WTC11 (cell line): Measurements from ENCODE around the gene GLT6D1.

ENCODE experiments used
- CTCF ChIP-seq: fragments of 200-600 bp; IDR thresholded peaks from 2 replicates; pipeline ENCODE4 v1.8.0; 2022; ENCODE audit warnings: antibody characterized with exemption
- SP1 ChIP-seq: sonication (generic); formaldehyde crosslinking; conservative IDR thresholded peaks from 2 replicates; pipeline ENCODE4 v1.8.1; 2022; ENCODE audit warnings: missing genetic modification reagents

GRCh38 chr9:135667463-135668001 lies 28.2 kb upstream of the GLT6D1 start:
- TF ChIP-seq CTCF (no peak), SP1 (CRISPR knock-in tag) (no peak)
